ENCODE results near the gene MRPS31. TPM values are rescaled to one million over a fixed set of nuclear protein-coding genes. Genes with fewer than 3 reads are reported as not detected.
"Not testable (repeated sequence)": the region's sequence is repeated elsewhere in the genome, so short reads cannot be mapped to it uniquely, and the experiment has no call there.

MRPS31 gene
- total RNA-seq, 1 donor from 2014 or later = 28.8 TPM

GRCh38 chr13:40728595-40728994 is 42.4 kb downstream of the MRPS31 start:
- Mint-ChIP-seq H3K9me3 (ENCODE audit: unreplicated experiment) (peaks cover 4% of the 10 kb centered on the region), H3K4me3 (ENCODE audit: unreplicated experiment) (no peak overlapping the region), H3K27ac (ENCODE audit: unreplicated experiment) (no peak overlapping the region), H3K36me3 (ENCODE audit: unreplicated experiment) (no peaks in the 10 kb centered on the region), H3K27me3 (ENCODE audit: unreplicated experiment) (no peaks in the 10 kb centered on the region), H3K4me1 (ENCODE audit: low read depth, unreplicated experiment) (no peaks in the 10 kb centered on the region)
- TF ChIP-seq CTCF (IDR thresholded peaks at IDR 0.05; ENCODE audit: partially characterized antibody, unreplicated experiment) = no peak
- DNase-seq = no peak

- H3K4me3 Mint-ChIP-seq (ENCODE audit: unreplicated experiment); H3K4me1 Mint-ChIP-seq (ENCODE audit: low read depth, unreplicated experiment): not testable (repeated sequence)
- peaks cover 24% of the 10 kb centered on the region for H3K36me3 Mint-ChIP-seq (ENCODE audit: unreplicated experiment)
Observed at GRCh38 chr13:40714433-40714832, 56.6 kb downstream of the MRPS31 start.

GRCh38 chr13:40706439-40706838 is 64.6 kb downstream of the MRPS31 start:
- H3K27ac Mint-ChIP-seq (ENCODE audit: unreplicated experiment) = no peak overlapping the region
- no peaks in the 10 kb centered on the region for H3K4me1 Mint-ChIP-seq (ENCODE audit: low read depth, unreplicated experiment)
- H3K27me3 Mint-ChIP-seq (ENCODE audit: unreplicated experiment) = peaks cover 3% of the 10 kb centered on the region
- no peak overlapping the region for H3K4me3 Mint-ChIP-seq (ENCODE audit: unreplicated experiment)
- DNase-seq = no peak
- TF ChIP-seq CTCF (IDR thresholded peaks at IDR 0.05; ENCODE audit: partially characterized antibody, unreplicated experiment) = no peak
- peaks cover 21% of the 10 kb centered on the region for H3K9me3 Mint-ChIP-seq (ENCODE audit: unreplicated experiment)
- peaks cover 30% of the 10 kb centered on the region for H3K36me3 Mint-ChIP-seq (ENCODE audit: unreplicated experiment)

More at GRCh38 chr13:40714433-40714832, 56.6 kb downstream of the MRPS31 start:
- DNase-seq; H3K27me3 Mint-ChIP-seq (ENCODE audit: unreplicated experiment); H3K27ac Mint-ChIP-seq (ENCODE audit: unreplicated experiment): not testable (repeated sequence)
- H3K9me3 Mint-ChIP-seq (ENCODE audit: unreplicated experiment) = peaks cover 14% of the 10 kb centered on the region

GRCh38 chr13:40697711-40698110 is 73.3 kb downstream of the MRPS31 start:
- Mint-ChIP-seq H3K27me3 (ENCODE audit: unreplicated experiment) (no peaks in the 10 kb centered on the region), H3K9me3 (ENCODE audit: unreplicated experiment) (peaks cover 2% of the 10 kb centered on the region), H3K27ac (ENCODE audit: unreplicated experiment) (no peak overlapping the region)

GRCh38 chr13:40694426-40694825 is 76.6 kb downstream of the MRPS31 start:
- Mint-ChIP-seq H3K9me3 (ENCODE audit: unreplicated experiment) (peaks cover 2% of the 10 kb centered on the region), H3K36me3 (ENCODE audit: unreplicated experiment) (no peaks in the 10 kb centered on the region), H3K27me3 (ENCODE audit: unreplicated experiment) (no peaks in the 10 kb centered on the region), H3K27ac (ENCODE audit: unreplicated experiment) (no peak overlapping the region), H3K4me1 (ENCODE audit: low read depth, unreplicated experiment) (no peaks in the 10 kb centered on the region), H3K4me3 (ENCODE audit: unreplicated experiment) (no peak overlapping the region)
- DNase-seq = no peak
- no peak for TF ChIP-seq CTCF (IDR thresholded peaks at IDR 0.05; ENCODE audit: partially characterized antibody, unreplicated experiment)

More at GRCh38 chr13:40697711-40698110, 73.3 kb downstream of the MRPS31 start:
- TF ChIP-seq CTCF (IDR thresholded peaks at IDR 0.05; ENCODE audit: partially characterized antibody, unreplicated experiment) = no peak
- DNase-seq = no peak
- Mint-ChIP-seq H3K4me3 (ENCODE audit: unreplicated experiment) (no peak overlapping the region), H3K36me3 (ENCODE audit: unreplicated experiment) (no peaks in the 10 kb centered on the region), H3K4me1 (ENCODE audit: low read depth, unreplicated experiment) (no peaks in the 10 kb centered on the region)

Data from glutamatergic neuron (in vitro differentiated cells).